OCI-LY7 (cell line): ENCODE measurements around the gene ATP8B3. TPM values are rescaled to one million over a fixed set of nuclear protein-coding genes. Genes with fewer than 3 reads are reported as not detected.

Source experiments
- BruUV-seq: library from RNA; stranded (reverse); fragments of 400-500 nt; replicated peaks from 2 replicates; lab custom pipeline; 2021; lab: Mats Ljungman, UMichigan
- CTCF ChIA-PET: fragments of 300-600 bp; sonication (Branson Sonifier 250); formaldehyde crosslinking; loops from one replicate; lab custom pipeline; 2022; ENCODE audit warnings: antibody characterized with exemption; ENCODE audit not compliant: unreplicated experiment; lab: Charles Lee
- POLR2A ChIA-PET: fragments of 300-600 bp; sonication (Branson Sonifier 250); formaldehyde crosslinking; loops from one replicate; lab custom pipeline; 2022; ENCODE audit warnings: antibody characterized with exemption; lab: Charles Lee
- DNase-seq: peaks from one replicate; pipeline ENCODE4 v3.0.0-alpha.2; 2015; ENCODE audit warnings: low spot score
- H2AFZ ChIP-seq: fragments of 200-600 bp; sonication (generic), shearing (Covaris generic); 2 replicates; pipeline ENCODE4 v1.6.1; 2014; ENCODE audit warnings: mild to moderate bottlenecking, antibody characterized with exemption, low read length, moderate library complexity
- H3K27ac ChIP-seq: fragments of 200-600 bp; sonication (generic); 2 replicates; pipeline ENCODE4 v1.5.1; 2014; ENCODE audit warnings: mixed run types, low read depth, mild to moderate bottlenecking, moderate library complexity, low read length, inconsistent platforms; ENCODE audit not compliant: poor library complexity, severe bottlenecking
- H3K36me3 ChIP-seq: fragments of 200-600 bp; sonication (generic); 2 replicates; pipeline ENCODE4 v1.6.1; 2014; ENCODE audit warnings: mild to moderate bottlenecking, antibody characterized with exemption, low read length, moderate library complexity, mixed read lengths; ENCODE audit not compliant: insufficient read depth
- H3K4me1 ChIP-seq: fragments of 200-600 bp; sonication (generic); 2 replicates; pipeline ENCODE4 v1.5.1; 2014; ENCODE audit warnings: mild to moderate bottlenecking, low read length; ENCODE audit not compliant: insufficient read depth, poor library complexity, severe bottlenecking
- H3K4me2 ChIP-seq: fragments of 200-600 bp; sonication (generic); 2 replicates; pipeline ENCODE4 v1.6.1; 2014; ENCODE audit warnings: mild to moderate bottlenecking, low read length
- H3K4me3 ChIP-seq: fragments of 200-600 bp; sonication (generic); 2 replicates; pipeline ENCODE4 v1.5.1; 2014; ENCODE audit warnings: mild to moderate bottlenecking, low read depth, low read length; ENCODE audit not compliant: poor library complexity, severe bottlenecking
- H3K79me2 ChIP-seq: fragments of 200-600 bp; sonication (generic); 2 replicates; pipeline ENCODE4 v1.6.1; 2016; ENCODE audit warnings: low read depth, mild to moderate bottlenecking, low read length, moderate library complexity, mixed read lengths; ENCODE audit not compliant: insufficient read depth
- H3K9me2 ChIP-seq: fragments of 200-600 bp; sonication (generic); 2 replicates; pipeline ENCODE4 v1.6.1; 2016; ENCODE audit warnings: mild to moderate bottlenecking, low read length, mixed read lengths; ENCODE audit not compliant: insufficient read depth
- H3K9me3 ChIP-seq: fragments of 200-600 bp; sonication (generic); 2 replicates; pipeline ENCODE4 v1.6.1; 2014; ENCODE audit warnings: mild to moderate bottlenecking, mixed run types, low read length, mixed read lengths
- H4K20me1 ChIP-seq: fragments of 200-600 bp; sonication (generic); 2 replicates; pipeline ENCODE4 v1.6.1; 2014; ENCODE audit warnings: mild to moderate bottlenecking, antibody characterized with exemption, low read length, moderate library complexity, mixed read lengths; ENCODE audit not compliant: insufficient read depth
- CTCF ChIP-seq: fragments of 200-600 bp; sonication (generic); conservative IDR thresholded peaks from 2 replicates; pipeline ENCODE4 v1.5.1; 2014; ENCODE audit warnings: mild to moderate bottlenecking, antibody characterized with exemption, low read length, moderate library complexity, mixed read lengths
- EZH2phosphoT487 ChIP-seq: fragments of 200-600 bp; sonication (generic); IDR thresholded peaks from 2 replicates; pipeline ENCODE4 v1.6.1; 2018; ENCODE audit warnings: low read depth, borderline replicate concordance, mild to moderate bottlenecking, mixed run types, antibody characterized with exemption, low read length, moderate library complexity, mixed read lengths
- intact Hi-C: fragments of 100-400 bp; cut with micrococcal nuclease; formaldehyde crosslinking; loops from one replicate; pipeline ENCODE4 v1.10.0; 2022; ENCODE audit not compliant: unreplicated experiment
- total RNA-seq, 2 experiments: library from RNA; depleted of rRNA in 1 of 2; stranded (reverse); fragments of >200 nt in 1 of 2; shearing (Covaris generic) in 1 of 2; gene quantifications; 2 replicates each; pipeline ENCODE4 v1.2.3, GENCODE V29; 2014 to 2022

ATP8B3 gene
- total RNA-seq, 2 experiments from 2014 or later = 5.9 to 19.3 TPM

DNA sequence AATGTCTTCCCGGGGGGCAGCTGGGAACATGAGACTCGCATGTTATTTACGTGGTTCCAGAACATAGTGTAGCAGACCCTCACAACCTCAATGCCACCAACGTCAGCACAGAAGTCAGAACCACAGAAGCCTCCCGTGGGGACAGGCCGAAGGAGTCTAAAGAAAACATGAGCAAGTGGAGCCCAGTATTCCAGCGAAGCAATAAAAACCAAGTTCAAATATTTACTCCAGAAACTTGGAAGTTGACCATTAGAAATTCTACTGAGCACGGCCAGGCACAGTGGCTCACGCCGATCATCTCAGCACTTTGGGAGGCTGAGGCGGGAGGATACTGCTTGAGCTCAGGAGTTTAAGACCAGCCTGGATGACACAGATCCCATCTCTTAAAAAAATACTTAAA is 17.9 kb upstream of the ATP8B3 start:
- no peaks in the 10 kb centered on the region for H3K79me2 ChIP-seq
- no peaks in the 10 kb centered on the region for H4K20me1 ChIP-seq
- ChIA-PET POLR2A (no interaction called here), CTCF (no interaction called here)
- H3K4me1 ChIP-seq = no peaks in the 10 kb centered on the region
- H3K9me2 ChIP-seq = no peaks in the 10 kb centered on the region
- H3K4me3 ChIP-seq = no peak overlapping the region
- no peak overlapping the region for H2AFZ ChIP-seq
- no peak overlapping the region for H3K27ac ChIP-seq
- no TSS peak for BruUV-seq
- intact Hi-C loops = no loop called here
- DNase-seq = no peak
- H3K9me3 ChIP-seq = no peaks in the 10 kb centered on the region
- peaks cover 70% of the 10 kb centered on the region for H3K36me3 ChIP-seq
- H3K4me2 ChIP-seq = no peak overlapping the region
- TF ChIP-seq CTCF (no peak), EZH2phosphoT487 (no peak)

DNA sequence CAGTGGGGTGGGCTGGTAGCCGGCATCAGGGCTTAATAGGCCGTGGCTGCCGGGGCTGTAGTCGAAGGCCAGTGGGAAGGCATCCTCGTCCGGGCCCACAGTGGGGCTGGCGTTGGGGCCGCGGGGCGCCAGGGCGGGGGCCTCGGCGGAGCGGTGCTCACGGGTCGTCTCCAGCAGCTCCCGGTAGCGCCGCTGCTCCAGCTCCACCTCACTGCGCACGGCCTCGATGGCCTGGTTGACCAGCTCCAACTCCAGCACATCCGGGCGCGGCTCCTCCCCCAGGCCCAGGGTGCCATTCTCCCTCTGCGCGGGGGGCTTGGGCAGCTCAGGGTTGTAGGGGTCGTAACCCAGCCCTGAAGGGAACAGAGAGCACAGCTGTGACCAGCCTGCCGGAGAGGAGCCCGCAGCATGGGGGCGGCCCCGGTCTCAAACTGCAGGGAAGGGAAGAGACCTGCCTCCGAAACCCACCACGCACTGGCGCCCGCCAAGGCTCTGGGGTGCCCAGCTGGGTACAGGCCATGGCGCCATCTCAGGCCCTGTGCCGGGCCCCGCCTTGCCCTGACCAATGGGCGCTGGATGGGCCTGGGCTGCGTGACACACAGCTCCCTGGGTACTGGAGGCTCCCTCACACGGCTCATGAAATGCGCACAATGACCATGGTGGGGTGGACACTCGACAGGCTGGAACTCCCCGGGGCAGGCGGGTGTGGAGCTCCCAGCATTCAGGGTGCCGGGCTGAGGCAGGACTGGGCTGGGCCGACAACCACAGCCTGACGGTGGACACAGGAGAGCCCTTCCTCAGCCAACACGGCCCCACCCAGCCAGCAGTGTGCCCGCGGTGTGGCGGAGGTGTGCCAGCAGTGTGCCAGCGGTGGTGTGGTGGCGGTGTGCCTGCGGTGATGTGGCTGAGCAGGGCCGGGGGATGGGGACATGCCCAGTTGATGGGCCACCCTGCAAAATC is 16.5 kb upstream of the ATP8B3 start:
- ChIA-PET POLR2A (no interaction called here), CTCF (interaction anchor here (0.5 to 0.7 kb wide), 2 partner anchors 9 to 97 kb away, joined by 3 to 4 read pairs; no protein-coding TSS in a partner anchor)
- intact Hi-C loops = no loop called here
- no peak for DNase-seq
- BruUV-seq = no TSS peak
- Histone ChIP-seq H2AFZ (no peak overlapping the region), H3K9me3 (no peaks in the 10 kb centered on the region), H3K36me3 (peaks cover 72% of the 10 kb centered on the region), H4K20me1 (no peaks in the 10 kb centered on the region), H3K4me2 (no peak overlapping the region), H3K27ac (no peak overlapping the region), H3K79me2 (no peaks in the 10 kb centered on the region), H3K4me1 (no peaks in the 10 kb centered on the region), H3K4me3 (no peak overlapping the region), H3K9me2 (no peaks in the 10 kb centered on the region)
- no peak for TF ChIP-seq CTCF
- no peak for TF ChIP-seq EZH2phosphoT487
